Thyroid gland (tissue), 4 donors: Measurements from ENCODE around the gene RAB11FIP4.

ENCODE experiments used
- POLR2A ChIP-seq, 2 donors: fragments of 450-650 bp; IDR thresholded peaks; one replicate each; pipeline ENCODE4 v1.6.1; 2017; ENCODE audit warnings: antibody characterized with exemption in 2 of 2, mild to moderate bottlenecking in 2 of 2, moderate library complexity in 1 of 2
- TF ChIP-seq, protein P1 (sequence below), 6 experiments: fragments of 200-600 bp in 3 of 6; fragments of 450-650 bp in 3 of 6; sonication (generic) in 3 of 6; IDR thresholded peaks; one replicate each; pipeline ENCODE4 v1.5.1; 2016 to 2019; ENCODE audit warnings: antibody characterized with exemption in 6 of 6, mild to moderate bottlenecking in 2 of 6, inconsistent platforms in 1 of 6, moderate library complexity in 1 of 6

DNA sequence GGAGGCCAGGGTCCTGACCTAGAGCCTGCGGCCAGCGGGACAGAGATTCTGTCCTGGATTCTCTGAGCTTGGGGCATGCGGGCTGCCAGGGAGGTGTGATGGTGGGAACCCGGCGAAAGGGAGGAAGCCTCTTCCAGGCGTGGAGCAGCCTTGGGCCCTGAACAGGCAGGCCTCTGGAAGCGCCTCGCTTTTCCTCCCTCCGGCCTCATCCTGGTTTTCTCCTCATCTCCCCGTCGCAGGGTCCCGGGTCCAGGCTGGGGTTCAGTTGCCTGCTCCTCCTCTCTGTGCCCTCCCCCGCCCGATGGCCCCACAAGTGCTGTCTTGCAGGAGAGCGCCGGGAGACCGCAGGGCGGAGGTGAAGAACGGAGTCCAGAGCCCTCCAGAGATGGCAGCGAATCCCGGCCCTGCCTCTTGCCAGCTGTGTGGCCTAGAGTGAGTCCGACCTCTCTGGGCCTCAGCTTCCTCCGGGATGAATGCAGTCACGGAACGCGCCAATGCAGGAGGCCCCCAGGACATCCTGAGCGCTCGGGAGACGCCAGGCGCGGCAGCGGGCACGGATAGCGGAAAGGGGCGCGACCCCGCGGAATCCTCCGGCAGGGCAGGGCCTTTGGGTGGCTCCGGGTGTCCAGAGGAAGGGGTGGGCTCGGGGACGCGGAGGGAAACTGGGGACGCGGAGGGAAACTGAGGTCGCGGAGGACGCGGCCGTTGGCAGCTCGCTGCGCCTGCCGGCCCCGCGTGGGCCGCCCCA, 553 bp upstream of the RAB11FIP4 start:
- TF ChIP-seq POLR2A (IDR thresholded peaks at IDR 0.05) = no peak
- TF ChIP-seq, protein P1, sequence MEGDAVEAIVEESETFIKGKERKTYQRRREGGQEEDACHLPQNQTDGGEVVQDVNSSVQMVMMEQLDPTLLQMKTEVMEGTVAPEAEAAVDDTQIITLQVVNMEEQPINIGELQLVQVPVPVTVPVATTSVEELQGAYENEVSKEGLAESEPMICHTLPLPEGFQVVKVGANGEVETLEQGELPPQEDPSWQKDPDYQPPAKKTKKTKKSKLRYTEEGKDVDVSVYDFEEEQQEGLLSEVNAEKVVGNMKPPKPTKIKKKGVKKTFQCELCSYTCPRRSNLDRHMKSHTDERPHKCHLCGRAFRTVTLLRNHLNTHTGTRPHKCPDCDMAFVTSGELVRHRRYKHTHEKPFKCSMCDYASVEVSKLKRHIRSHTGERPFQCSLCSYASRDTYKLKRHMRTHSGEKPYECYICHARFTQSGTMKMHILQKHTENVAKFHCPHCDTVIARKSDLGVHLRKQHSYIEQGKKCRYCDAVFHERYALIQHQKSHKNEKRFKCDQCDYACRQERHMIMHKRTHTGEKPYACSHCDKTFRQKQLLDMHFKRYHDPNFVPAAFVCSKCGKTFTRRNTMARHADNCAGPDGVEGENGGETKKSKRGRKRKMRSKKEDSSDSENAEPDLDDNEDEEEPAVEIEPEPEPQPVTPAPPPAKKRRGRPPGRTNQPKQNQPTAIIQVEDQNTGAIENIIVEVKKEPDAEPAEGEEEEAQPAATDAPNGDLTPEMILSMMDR (IDR thresholded peaks at IDR 0.05) = no peak
